Right lobe of liver (tissue), 6 donors: ENCODE results near the gene NEK2. TPM values are rescaled to one million over a fixed set of nuclear protein-coding genes. Genes with fewer than 3 reads are reported as not detected.

Experiments used
- ATAC-seq, 4 donors: fragments of 200-7000 bp; cut with Tn5 transposase; one replicate each; pipeline ENCODE4 v1.9.1; 2020; ENCODE audit warnings: mild to moderate bottlenecking in 4 of 4, moderate library complexity in 4 of 4
- DNase-seq, 3 donors: peaks; one replicate each; pipeline ENCODE4 v3.0.0-alpha.2; 2020
- H3K27ac ChIP-seq, 3 donors: fragments of 200-600 bp; one replicate each; pipeline ENCODE4 v1.8.0; 2022
- H3K27me3 ChIP-seq, 2 donors: fragments of 200-600 bp; one replicate each; pipeline ENCODE4 v1.8.0; 2022
- H3K36me3 ChIP-seq, 4 donors: fragments of 200-600 bp; sonication (generic) in 1 of 4; one replicate each; pipeline versions ENCODE4 v1.5.1 to v1.8.0; 2017 to 2022; ENCODE audit warnings: control low read depth in 1 of 4
- H3K4me1 ChIP-seq, 4 donors: fragments of 200-600 bp; sonication (generic) in 1 of 4; one replicate each; pipeline versions ENCODE4 v1.5.1 to v1.8.0; 2017 to 2022; ENCODE audit warnings: control low read depth in 1 of 4
- H3K4me3 ChIP-seq, 3 donors: fragments of 200-600 bp; one replicate each; pipeline ENCODE4 v1.8.0; 2022
- H3K9me3 ChIP-seq, 4 donors: fragments of 200-600 bp; sonication (generic) in 1 of 4; one replicate each; pipeline versions ENCODE4 v1.5.1 to v1.8.0; 2017 to 2022; ENCODE audit warnings: control low read depth in 1 of 4
- POLR2A ChIP-seq: fragments of 450-650 bp; IDR thresholded peaks from one replicate; pipeline ENCODE4 v1.6.1; 2017; ENCODE audit warnings: antibody characterized with exemption, mild to moderate bottlenecking
- WGBS: methylation state at CpG from one replicate; pipeline ENCODE4 v1.1.6; 2018; ENCODE audit warnings: low coverage, low lambda C conversion rate; ENCODE audit not compliant: insufficient coverage; ENCODE audit errors: missing lambda C conversion rate; 5-methylcytosine and 5-hydroxymethylcytosine counted together
- intact Hi-C, 2 donors: fragments of 100-400 bp; cut with DNase I; formaldehyde crosslinking; loops; one replicate each; pipeline versions ENCODE4 v1.11.2 to v1.14.1; 2022
- total RNA-seq, 6 experiments: library from RNA; depleted of rRNA in 2 of 6; stranded (reverse); fragments of >200 nt in 2 of 6; fragmentation: NEBNext Ultra II Directional in 3 of 6; extraction: Animal tissue kit (Norgen Biotek cat#: 25700) in 3 of 6; gene quantifications; one replicate each; pipeline versions ENCODE4 v1.1.0 to v1.2.4, GENCODE V29; 2016 to 2023
- TF ChIP-seq, protein P1 (sequence below), 4 donors: fragments of 200-600 bp in 3 of 4; fragments of 450-650 bp in 1 of 4; IDR thresholded peaks; one replicate each; pipeline versions ENCODE4 v1.5.1 to v1.8.0; 2016 to 2022; ENCODE audit warnings: antibody characterized with exemption in 4 of 4, mild to moderate bottlenecking in 2 of 4
- donor health status: DM: no; HTN: yes; CAD: no.
- donor health status: DM: no; HTN: no; CAD: no.
- donor health status: DM: no; HTN: no; CAD: no.
- donor health status: DM: no; HTN: yes; CAD: no.
- donor health status: DM: no; HTN: yes; CAD: no.

The NEK2 gene
- total RNA-seq, 6 experiments from 2014 or later = 0.22 to 0.80 (median 0.50) TPM; not detected in 1

DNA sequence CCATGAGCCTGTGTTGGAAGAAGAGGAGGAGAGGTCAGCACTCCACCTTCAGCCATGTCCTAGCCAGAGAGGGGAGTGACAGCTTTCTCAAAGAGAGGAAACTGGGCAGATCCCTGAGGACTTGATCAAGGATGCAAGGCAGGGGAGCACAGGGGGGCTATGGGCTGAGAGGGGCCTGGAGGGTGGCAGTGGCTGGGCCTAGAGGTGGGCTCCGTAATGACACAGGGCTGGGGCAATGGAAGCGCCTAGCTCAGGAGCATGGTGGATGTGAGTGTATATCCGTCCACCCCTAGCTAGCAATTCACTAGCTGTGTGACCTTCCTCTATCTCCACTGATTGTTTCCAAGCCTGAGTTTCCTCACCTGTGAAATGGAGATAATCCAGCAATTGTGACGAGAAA lies 32.6 kb downstream of the NEK2 start:
- ATAC-seq (no peak), DNase-seq (no peak)
- H3K27ac ChIP-seq = peak overlapping the region in 2 of 3 donors; percentile 70 to 74
- no peaks in the 10 kb centered on the region for H3K27me3 ChIP-seq
- H3K36me3 ChIP-seq = no peaks in the 10 kb centered on the region
- intact Hi-C loops = no loop called here
- no peaks in the 10 kb centered on the region for H3K9me3 ChIP-seq
- WGBS = no CpG with 5 or more reads among the region's 4 CpGs
- TF ChIP-seq, protein P1, sequence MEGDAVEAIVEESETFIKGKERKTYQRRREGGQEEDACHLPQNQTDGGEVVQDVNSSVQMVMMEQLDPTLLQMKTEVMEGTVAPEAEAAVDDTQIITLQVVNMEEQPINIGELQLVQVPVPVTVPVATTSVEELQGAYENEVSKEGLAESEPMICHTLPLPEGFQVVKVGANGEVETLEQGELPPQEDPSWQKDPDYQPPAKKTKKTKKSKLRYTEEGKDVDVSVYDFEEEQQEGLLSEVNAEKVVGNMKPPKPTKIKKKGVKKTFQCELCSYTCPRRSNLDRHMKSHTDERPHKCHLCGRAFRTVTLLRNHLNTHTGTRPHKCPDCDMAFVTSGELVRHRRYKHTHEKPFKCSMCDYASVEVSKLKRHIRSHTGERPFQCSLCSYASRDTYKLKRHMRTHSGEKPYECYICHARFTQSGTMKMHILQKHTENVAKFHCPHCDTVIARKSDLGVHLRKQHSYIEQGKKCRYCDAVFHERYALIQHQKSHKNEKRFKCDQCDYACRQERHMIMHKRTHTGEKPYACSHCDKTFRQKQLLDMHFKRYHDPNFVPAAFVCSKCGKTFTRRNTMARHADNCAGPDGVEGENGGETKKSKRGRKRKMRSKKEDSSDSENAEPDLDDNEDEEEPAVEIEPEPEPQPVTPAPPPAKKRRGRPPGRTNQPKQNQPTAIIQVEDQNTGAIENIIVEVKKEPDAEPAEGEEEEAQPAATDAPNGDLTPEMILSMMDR (IDR thresholded peaks at IDR 0.05) = no peak
- no peak for TF ChIP-seq POLR2A
- no peak overlapping the region for H3K4me3 ChIP-seq
- peaks cover 0 to 54% (median 12%) of the 10 kb centered on the region in 4 donors for H3K4me1 ChIP-seq

DNA sequence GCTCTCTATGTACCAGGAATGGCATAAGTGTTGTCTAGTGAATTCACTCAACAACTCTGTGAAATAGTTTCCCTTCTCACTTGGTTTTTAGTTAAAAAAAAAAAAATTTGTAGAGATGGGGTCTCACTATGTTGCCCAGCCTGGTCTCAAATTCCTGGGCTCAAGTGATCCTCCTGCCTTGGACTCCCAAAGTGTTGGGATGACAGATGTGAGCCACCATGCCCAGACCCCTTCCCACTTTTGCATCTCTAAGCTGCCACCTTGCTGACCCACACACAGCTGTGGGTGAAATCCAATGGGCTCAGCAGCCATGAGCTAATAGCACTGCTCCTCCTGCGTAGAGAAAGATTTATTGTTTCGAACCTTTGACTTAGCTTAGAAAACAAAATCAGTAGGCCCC lies 33.5 kb downstream of the NEK2 start:
- H3K4me1 ChIP-seq = peaks cover 0 to 53% (median 12%) of the 10 kb centered on the region in 4 donors
- no peaks in the 10 kb centered on the region for H3K27me3 ChIP-seq
- WGBS = 95% methylated on average over 2 of the region's 2 CpGs
- H3K4me3 ChIP-seq = no peak overlapping the region
- TF ChIP-seq, protein P1 (IDR thresholded peaks at IDR 0.05) = no peak
- TF ChIP-seq POLR2A = no peak
- intact Hi-C loops = no loop called here
- no peak overlapping the region for H3K27ac ChIP-seq
- H3K9me3 ChIP-seq = no peaks in the 10 kb centered on the region
- H3K36me3 ChIP-seq = no peaks in the 10 kb centered on the region
- DNase-seq = peak in 1 of 3 donors; percentile 16
- no peak for ATAC-seq

DNA sequence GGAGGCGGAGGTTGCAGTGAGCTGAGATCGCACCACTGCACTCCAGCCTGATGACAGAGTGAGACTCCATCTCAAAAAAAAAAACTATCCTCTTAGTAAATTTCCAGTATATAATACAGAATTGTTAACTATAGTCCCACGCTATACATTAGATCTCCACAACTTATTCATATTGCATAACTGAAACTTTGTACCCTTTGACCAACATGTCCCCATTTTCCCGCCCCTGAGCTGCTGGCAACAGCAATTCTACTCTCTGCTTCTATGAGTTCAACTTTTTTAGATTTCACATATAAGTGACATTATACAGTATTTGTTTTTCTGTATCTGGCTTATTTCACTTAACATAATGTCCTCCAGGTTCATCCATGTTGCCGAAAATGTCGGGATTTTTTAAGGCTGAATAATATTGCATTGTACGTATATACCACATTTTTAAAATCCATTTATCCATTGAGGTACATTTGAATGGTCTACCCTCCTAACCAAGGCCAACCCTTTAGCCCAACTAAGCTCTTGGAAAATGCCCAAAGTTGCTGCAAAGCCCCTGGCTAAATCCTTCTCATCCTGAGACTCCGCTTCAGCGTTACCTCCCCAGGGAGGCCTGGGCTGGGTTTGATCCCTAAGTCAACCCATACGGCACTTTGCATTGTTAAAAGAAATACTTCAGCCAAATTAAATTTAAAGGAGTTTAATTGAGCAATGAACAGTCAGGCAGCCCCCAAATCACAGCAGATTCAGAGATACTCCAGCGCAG lies 34.2 kb downstream of the NEK2 start:
- DNase-seq = peak in 1 of 3 donors; percentile 17
- intact Hi-C loops = no loop called here
- WGBS = 90% methylated on average over 11 of the region's 11 CpGs

DNA sequence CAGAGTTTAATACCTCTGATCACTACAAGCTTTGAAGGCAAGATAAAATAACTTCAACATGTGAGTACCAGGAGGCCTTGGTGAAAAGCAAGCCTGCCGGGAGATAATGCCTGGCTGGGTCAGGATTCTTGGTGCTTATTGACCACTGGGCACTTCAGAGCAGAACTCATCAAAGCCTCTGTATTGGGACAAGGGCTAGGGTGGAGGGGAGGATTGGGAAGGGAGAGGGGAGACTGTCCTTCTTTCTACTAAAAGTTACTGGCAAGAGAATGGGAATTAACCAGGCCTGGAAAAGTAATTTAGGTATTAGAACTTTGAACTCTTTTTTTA lies 35.2 kb downstream of the NEK2 start:
- 33% methylated on average over 1 of the region's 1 CpG for WGBS
- Histone ChIP-seq H3K9me3 (no peaks in the 10 kb centered on the region), H3K27me3 (no peaks in the 10 kb centered on the region), H3K36me3 (no peaks in the 10 kb centered on the region), H3K4me3 (no peak overlapping the region), H3K27ac (peak overlapping the region in 2 of 3 donors; percentile 1 to 7), H3K4me1 (peaks cover 0 to 57% (median 10%) of the 10 kb centered on the region in 4 donors)
- DNase-seq (peak in 1 of 3 donors; percentile 22), ATAC-seq (no peak)
- TF ChIP-seq, protein P1 (IDR thresholded peaks at IDR 0.05) = no peak
- TF ChIP-seq POLR2A = no peak
- intact Hi-C loops = no loop called here

More for the DNA sequence above, 34.2 kb downstream of the NEK2 start:
- no peak for ATAC-seq
- Histone ChIP-seq H3K27me3 (no peaks in the 10 kb centered on the region), H3K4me1 (peaks cover 0 to 58% (median 12%) of the 10 kb centered on the region in 4 donors), H3K36me3 (no peaks in the 10 kb centered on the region), H3K4me3 (no peak overlapping the region), H3K9me3 (no peaks in the 10 kb centered on the region), H3K27ac (no peak overlapping the region)
- no peak for TF ChIP-seq POLR2A
- TF ChIP-seq, protein P1 (IDR thresholded peaks at IDR 0.05) = no peak
